ENCODE measurements around the gene PIGK. TPM values are rescaled to one million over a fixed set of nuclear protein-coding genes. Genes with fewer than 3 reads are reported as not detected.

Gene PIGK
- total RNA-seq, 1 donor from 2014 or later, result 10.8 TPM

GRCh38 chr1:77182083-77182482 is 37.1 kb downstream of the PIGK start:
- H3K9me3 Mint-ChIP-seq, result peaks cover 6% of the 10 kb centered on the region
- ChIA-PET POLR2A (no interaction called here), CTCF (no interaction called here)

GRCh38 chr1:77179632-77180031 is 39.6 kb downstream of the PIGK start:
- H3K27me3 Mint-ChIP-seq, result no peaks in the 10 kb centered on the region
- intact Hi-C loops (cut with micrococcal nuclease), result no loop called here
- DNase-seq (no peak), ATAC-seq (ENCODE audit: low read depth) (no peak)
- no peak for TF ChIP-seq CTCF (IDR thresholded peaks at IDR 0.05)
- ChIA-PET POLR2A (no interaction called here), CTCF (no interaction called here)
- H3K4me1 Mint-ChIP-seq, result no peaks in the 10 kb centered on the region
- H3K27ac Mint-ChIP-seq, result no peak overlapping the region
- peaks cover 30% of the 10 kb centered on the region for H3K36me3 Mint-ChIP-seq (ENCODE audit: low read depth)
- no peak overlapping the region for H3K4me3 Mint-ChIP-seq
- H3K9me3 Mint-ChIP-seq, result peaks cover 10% of the 10 kb centered on the region

More at GRCh38 chr1:77182083-77182482, 37.1 kb downstream of the PIGK start:
- Mint-ChIP-seq H3K36me3 (ENCODE audit: low read depth) (peaks cover 22% of the 10 kb centered on the region), H3K27me3 (no peaks in the 10 kb centered on the region), H3K4me3 (no peak overlapping the region), H3K4me1 (no peaks in the 10 kb centered on the region), H3K27ac (no peak overlapping the region)
- ATAC-seq (ENCODE audit: low read depth) (no peak), DNase-seq (no peak)
- no peak for TF ChIP-seq CTCF (IDR thresholded peaks at IDR 0.05)
- intact Hi-C loops (cut with micrococcal nuclease), result no loop called here

- TF ChIP-seq CTCF (IDR thresholded peaks at IDR 0.05), result no peak
Observed at GRCh38 chr1:77175230-77175844, 43.9 kb downstream of the PIGK start.

GRCh38 chr1:77170687-77171086 is 48.5 kb downstream of the PIGK start:
- POLR2A ChIA-PET, result no interaction called here
- no peak overlapping the region for H3K27ac Mint-ChIP-seq
- no peak for TF ChIP-seq CTCF (IDR thresholded peaks at IDR 0.05)
- H3K27me3 Mint-ChIP-seq, result no peaks in the 10 kb centered on the region
- CTCF ChIA-PET, result no interaction called here
- ATAC-seq (ENCODE audit: low read depth) (no peak), DNase-seq (no peak)
- peaks cover 22% of the 10 kb centered on the region for H3K36me3 Mint-ChIP-seq (ENCODE audit: low read depth)
- no peaks in the 10 kb centered on the region for H3K4me1 Mint-ChIP-seq
- H3K4me3 Mint-ChIP-seq, result no peak overlapping the region
- peaks cover 12% of the 10 kb centered on the region for H3K9me3 Mint-ChIP-seq
- intact Hi-C loops (cut with micrococcal nuclease), result no loop called here

More at GRCh38 chr1:77175230-77175844, 43.9 kb downstream of the PIGK start:
- ATAC-seq (ENCODE audit: low read depth) (no peak), DNase-seq (no peak)
- Mint-ChIP-seq H3K9me3 (peaks cover 18% of the 10 kb centered on the region), H3K4me3 (no peak overlapping the region), H3K27ac (no peak overlapping the region), H3K27me3 (no peaks in the 10 kb centered on the region), H3K4me1 (no peaks in the 10 kb centered on the region), H3K36me3 (ENCODE audit: low read depth) (peaks cover 33% of the 10 kb centered on the region)
- intact Hi-C loops (cut with micrococcal nuclease), result no loop called here
- ChIA-PET POLR2A (no interaction called here), CTCF (no interaction called here)

GRCh38 chr1:77168358-77168757 is 50.9 kb downstream of the PIGK start:
- Mint-ChIP-seq H3K4me1 (no peaks in the 10 kb centered on the region), H3K4me3 (no peak overlapping the region), H3K27me3 (no peaks in the 10 kb centered on the region), H3K9me3 (peaks cover 3% of the 10 kb centered on the region), H3K36me3 (ENCODE audit: low read depth) (peaks cover 22% of the 10 kb centered on the region), H3K27ac (no peak overlapping the region)
- TF ChIP-seq CTCF (IDR thresholded peaks at IDR 0.05), result no peak
- POLR2A ChIA-PET, result no interaction called here
- DNase-seq, result no peak
- CTCF ChIA-PET, result no interaction called here
- ATAC-seq (ENCODE audit: low read depth), result no peak
- intact Hi-C loops (cut with micrococcal nuclease), result no loop called here

All from activated B cell treated with CpG ODN at 0.5 μM for 24 hours (primary cell).